HepG2 (cell line): Measurements from ENCODE around the gene ABHD11. TPM values are rescaled to one million over a fixed set of nuclear protein-coding genes. Genes with fewer than 3 reads are reported as not detected.

ENCODE experiments used
- ARID5B ChIP-seq: IDR thresholded peaks from 2 replicates; pipeline ENCODE4 v1.4.0; 2020; ENCODE audit warnings: mild to moderate bottlenecking, missing genetic modification reagents
- DPF2 ChIP-seq: sonication (generic); formaldehyde crosslinking; IDR thresholded peaks from 2 replicates; pipeline ENCODE4 v1.4.0; 2020; ENCODE audit warnings: mild to moderate bottlenecking, low read depth, missing genetic modification reagents, borderline replicate concordance
- KMT2A ChIP-seq: sonication (generic); formaldehyde crosslinking; IDR thresholded peaks from 2 replicates; pipeline ENCODE4 v1.4.0; 2020; ENCODE audit warnings: missing genetic modification reagents
- MATR3 ChIP-seq: sonication (generic); formaldehyde crosslinking; IDR thresholded peaks from 2 replicates; pipeline ENCODE4 v1.4.0; 2020; ENCODE audit warnings: missing genetic modification reagents
- MBNL3 ChIP-seq: fragments of 250-450 bp; sonication (Bioruptor Pico); conservative IDR thresholded peaks from 2 replicates; pipeline ENCODE4 v1.8.0; 2022; ENCODE audit warnings: mild to moderate bottlenecking, inconsistent platforms
- microRNA counts: library from miRNA; unstranded; fragments of <30 nt; microRNA quantifications from one replicate; lab custom pipeline; 2015
- microRNA-seq: library from miRNA; unstranded; fragments of <30 nt; microRNA quantifications from one replicate; pipeline ENCODE4, GENCODE V29; 2020
- polyA plus RNA-seq, 8 experiments: library from polyadenylated mRNA; depleted of rRNA in 3 of 8; stranded (reverse) in 7 of 8; unstranded in 1 of 8; fragments of >200 nt; fragmentation: Illumina TruSeq in 4 of 8; extraction: Trizol in 4 of 8; gene quantifications; 2 replicates each; pipeline versions ENCODE4 v1.2.1 to v1.2.3, GENCODE V29; 2011 to 2016; ENCODE audit warnings: low read depth in 4 of 8, missing spikeins in 1 of 8, mixed read lengths in 1 of 8; ENCODE audit not compliant: insufficient read depth in 1 of 8
- small RNA-seq, 3 experiments: library from RNA; depleted of rRNA; stranded (forward); fragments of <200 nt; gene quantifications; one replicate each; pipeline ENCODE3, GENCODE V24; 2012; ENCODE audit warnings: low read depth in 2 of 3, low replicate concordance in 1 of 3; ENCODE audit not compliant: insufficient read length in 3 of 3, insufficient read depth in 2 of 3
- total RNA-seq, 5 experiments: library from RNA; depleted of rRNA; stranded (reverse); fragments of >200 nt; fragmentation: Illumina TruSeq; extraction: Trizol; gene quantifications; 2 replicates each; pipeline ENCODE4 v1.2.3, GENCODE V29; 2016; ENCODE audit warnings: low read depth in 1 of 5
- TF ChIP-seq, protein P1 (sequence below): IDR thresholded peaks from 2 replicates; pipeline ENCODE4 v1.6.1; 2016; ENCODE audit warnings: missing biosample characterization, missing genetic modification reagents, low read depth
- TF ChIP-seq, protein P2 (sequence below): sonication (generic); formaldehyde crosslinking; IDR thresholded peaks from 2 replicates; pipeline ENCODE4 v1.9.0; 2022; ENCODE audit warnings: missing genetic modification reagents, mild to moderate bottlenecking, borderline replicate concordance

The ABHD11 gene
- total and polyA plus RNA-seq, 2 of the 13 experiments (the other 11 are each of a cell fraction or from before 2014, with no cell fraction given), result 7.0 to 8.1 TPM

DNA sequence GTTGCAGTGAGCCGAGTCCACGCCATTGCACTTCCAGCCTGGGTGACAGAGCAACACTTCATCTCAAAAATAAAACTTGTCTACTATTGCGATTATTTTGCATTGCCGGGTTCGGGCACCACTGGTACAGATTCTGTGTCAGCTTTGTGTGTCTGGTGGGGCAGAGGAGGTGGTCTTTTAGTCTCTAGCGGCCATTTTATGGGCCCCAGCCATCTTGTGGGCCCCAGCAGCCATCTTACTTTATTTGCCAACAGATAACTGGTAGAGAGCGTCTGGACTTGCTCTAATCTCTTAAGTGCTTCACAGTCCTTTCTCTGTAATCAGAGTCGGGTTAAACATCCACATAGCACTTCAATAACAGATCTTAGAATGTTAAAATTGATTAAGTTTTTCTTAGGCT is 50.3 kb downstream of the ABHD11 start (continued):
- TF ChIP-seq ARID5B (CRISPR knock-in tag) (no peak), KMT2A (CRISPR knock-in tag) (no peak), DPF2 (CRISPR knock-in tag) (no peak), MATR3 (CRISPR knock-in tag) (no peak), MBNL3 (CRISPR knock-in tag) (no peak)
- TF ChIP-seq, protein P1, sequence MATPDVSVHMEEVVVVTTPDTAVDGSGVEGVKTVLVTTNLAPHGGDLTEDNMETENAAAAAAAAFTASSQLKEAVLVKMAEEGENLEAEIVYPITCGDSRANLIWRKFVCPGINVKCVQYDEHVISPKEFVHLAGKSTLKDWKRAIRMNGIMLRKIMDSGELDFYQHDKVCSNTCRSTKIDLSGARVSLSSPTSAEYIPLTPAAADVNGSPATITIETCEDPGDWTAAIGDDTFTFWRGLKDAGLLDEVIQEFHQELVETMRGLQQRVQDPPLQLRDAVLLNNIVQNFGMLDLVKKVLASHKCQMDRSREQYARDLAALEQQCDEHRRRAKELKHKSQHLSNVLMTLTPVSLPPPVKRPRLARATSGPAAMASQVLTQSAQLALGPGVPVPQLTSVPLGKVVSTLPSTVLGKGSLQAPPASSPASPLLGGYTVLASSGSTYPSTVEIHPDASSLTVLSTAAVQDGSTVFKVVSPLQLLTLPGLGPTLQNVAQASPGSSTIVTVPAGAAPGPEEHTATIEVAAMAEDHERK, result no peak
- TF ChIP-seq, protein P2, sequence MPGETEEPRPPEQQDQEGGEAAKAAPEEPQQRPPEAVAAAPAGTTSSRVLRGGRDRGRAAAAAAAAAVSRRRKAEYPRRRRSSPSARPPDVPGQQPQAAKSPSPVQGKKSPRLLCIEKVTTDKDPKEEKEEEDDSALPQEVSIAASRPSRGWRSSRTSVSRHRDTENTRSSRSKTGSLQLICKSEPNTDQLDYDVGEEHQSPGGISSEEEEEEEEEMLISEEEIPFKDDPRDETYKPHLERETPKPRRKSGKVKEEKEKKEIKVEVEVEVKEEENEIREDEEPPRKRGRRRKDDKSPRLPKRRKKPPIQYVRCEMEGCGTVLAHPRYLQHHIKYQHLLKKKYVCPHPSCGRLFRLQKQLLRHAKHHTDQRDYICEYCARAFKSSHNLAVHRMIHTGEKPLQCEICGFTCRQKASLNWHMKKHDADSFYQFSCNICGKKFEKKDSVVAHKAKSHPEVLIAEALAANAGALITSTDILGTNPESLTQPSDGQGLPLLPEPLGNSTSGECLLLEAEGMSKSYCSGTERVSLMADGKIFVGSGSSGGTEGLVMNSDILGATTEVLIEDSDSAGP (CRISPR knock-in tag), result no peak

MicroRNAs within 50 kb of the gene (microRNA counts, 767-probe panel; counts per million panel counts)
- microRNA hsa-miR-4284 (lab: Ali Mortazavi, UCI), result not detected

Small RNAs within 50 kb of the gene (microRNA-seq; reads per million reads assigned to microRNA genes)
- not detected for gene MIR4284

Small RNAs within 50 kb of the gene (small RNA-seq; reads per million reads assigned to genes)
- gene MIR4284 (0 to 0.98 (median 0) reads per million in 3 experiments), gene RN7SL265P (0 reads per million in 3 experiments)

Other genes with a start within 250 kb of the ABHD11 start
- 69.4 and 93.4 TPM in 2 replicates for gene BAZ1B, start 216.5 kb downstream of the ABHD11 start, total RNA-seq (2016; rRNA removed; fragmentation: Illumina TruSeq; extraction: Trizol)
- 16.0 and 18.6 TPM in 2 replicates for gene BAZ1B, start 216.5 kb downstream of the ABHD11 start, polyA plus RNA-seq (2011; rRNA removed)
- 22.1 and 24.3 TPM in 2 replicates for gene BCL7B, start 181.1 kb downstream of the ABHD11 start, total RNA-seq (2016; rRNA removed; fragmentation: Illumina TruSeq; extraction: Trizol)
- 38.2 and 38.3 TPM in 2 replicates for gene BCL7B, start 181.1 kb downstream of the ABHD11 start, polyA plus RNA-seq (2011; rRNA removed)
- 17.7 and 47.2 TPM in 2 replicates for gene TBL2, start 160.2 kb downstream of the ABHD11 start, total RNA-seq (2016; rRNA removed; fragmentation: Illumina TruSeq; extraction: Trizol)
- 43.4 and 51.8 TPM in 2 replicates for gene TBL2, start 160.2 kb downstream of the ABHD11 start, polyA plus RNA-seq (2011; rRNA removed)
- 17.2 and 51.6 TPM in 2 replicates for gene MLXIPL, start 114.3 kb downstream of the ABHD11 start, total RNA-seq (2016; rRNA removed; fragmentation: Illumina TruSeq; extraction: Trizol)
- 60.1 and 66.2 TPM in 2 replicates for gene MLXIPL, start 114.3 kb downstream of the ABHD11 start, polyA plus RNA-seq (2011; rRNA removed)
- 4.9 and 6.3 TPM in 2 replicates for gene VPS37D, start 71.0 kb downstream of the ABHD11 start, total RNA-seq (2016; rRNA removed; fragmentation: Illumina TruSeq; extraction: Trizol)
- gene VPS37D, start 71.0 kb downstream of the ABHD11 start, polyA plus RNA-seq (2011; rRNA removed), result 3.8 and 5.7 TPM in 2 replicates
- gene DNAJC30, start 55.3 kb downstream of the ABHD11 start, total RNA-seq (2016; rRNA removed; fragmentation: Illumina TruSeq; extraction: Trizol), result 3.0 and 3.3 TPM in 2 replicates
- gene DNAJC30, start 55.3 kb downstream of the ABHD11 start, polyA plus RNA-seq (2011; rRNA removed), result 3.5 and 3.8 TPM in 2 replicates
- gene BUD23, start 55.2 kb downstream of the ABHD11 start, total RNA-seq (2016; rRNA removed; fragmentation: Illumina TruSeq; extraction: Trizol), result 37.5 and 47.5 TPM in 2 replicates
- gene BUD23, start 55.2 kb downstream of the ABHD11 start, polyA plus RNA-seq (2011; rRNA removed), result 50.3 and 54.5 TPM in 2 replicates
- gene STX1A, start 19.1 kb downstream of the ABHD11 start, total RNA-seq (2016; rRNA removed; fragmentation: Illumina TruSeq; extraction: Trizol), result 2.9 and 6.1 TPM in 2 replicates
- 12.2 and 14.8 TPM in 2 replicates for gene STX1A, start 19.1 kb downstream of the ABHD11 start, polyA plus RNA-seq (2011; rRNA removed)
- 0.31 TPM in 1 of 2 replicates, not detected in the other for gene CLDN3, start 31.5 kb upstream of the ABHD11 start, total RNA-seq (2016; rRNA removed; fragmentation: Illumina TruSeq; extraction: Trizol)
- gene CLDN3, start 31.5 kb upstream of the ABHD11 start, polyA plus RNA-seq (2011; rRNA removed), result 0.51 and 0.59 TPM in 2 replicates
- gene CLDN4, start 92.2 kb upstream of the ABHD11 start, total RNA-seq (2016; rRNA removed; fragmentation: Illumina TruSeq; extraction: Trizol), result 9.4 and 28.2 TPM in 2 replicates
- gene CLDN4, start 92.2 kb upstream of the ABHD11 start, polyA plus RNA-seq (2011; rRNA removed), result 35.7 and 47.4 TPM in 2 replicates
- 1.2 and 2.0 TPM in 2 replicates for gene METTL27, start 103.7 kb upstream of the ABHD11 start, total RNA-seq (2016; rRNA removed; fragmentation: Illumina TruSeq; extraction: Trizol)
- gene METTL27, start 103.7 kb upstream of the ABHD11 start, polyA plus RNA-seq (2011; rRNA removed), result 3.0 and 3.6 TPM in 2 replicates
- gene TMEM270, start 122.4 kb upstream of the ABHD11 start, total RNA-seq (2016; rRNA removed; fragmentation: Illumina TruSeq; extraction: Trizol), result not detected in 2 replicates
- gene TMEM270, start 122.4 kb upstream of the ABHD11 start, polyA plus RNA-seq (2011; rRNA removed), result not detected in 2 replicates